Endodermal cell (in vitro differentiated cells): ENCODE data around the gene VCP. TPM values are rescaled to one million over a fixed set of nuclear protein-coding genes. Genes with fewer than 3 reads are reported as not detected.

ENCODE experiments used
- DNase-seq: peaks from one replicate; pipeline ENCODE4 v3.0.0-alpha.2; 2017
- H3K27ac ChIP-seq: 2 replicates; pipeline ENCODE4 v1.5.1; 2013; ENCODE audit warnings: mild to moderate bottlenecking, low read depth, low read length, moderate library complexity
- H3K27me3 ChIP-seq: 2 replicates; pipeline ENCODE4 v1.6.1; 2013; ENCODE audit warnings: mild to moderate bottlenecking, low read length, moderate library complexity; ENCODE audit not compliant: insufficient read depth, control insufficient read depth, poor library complexity, severe bottlenecking
- H3K36me3 ChIP-seq: 2 replicates; pipeline ENCODE4 v1.7.0; 2013; ENCODE audit warnings: mild to moderate bottlenecking, low read length, moderate library complexity; ENCODE audit not compliant: control insufficient read depth, insufficient read depth
- H3K4me1 ChIP-seq: one replicate; pipeline ENCODE4 v1.7.0; 2013; ENCODE audit warnings: low read length; ENCODE audit not compliant: control insufficient read depth, insufficient read depth
- H3K4me3 ChIP-seq: 2 replicates; pipeline ENCODE4 v1.5.1; 2013; ENCODE audit warnings: mild to moderate bottlenecking, low read length, moderate library complexity
- H3K9ac ChIP-seq: 2 replicates; pipeline ENCODE4 v1.6.1; 2013; ENCODE audit warnings: mild to moderate bottlenecking, low read length, moderate library complexity; ENCODE audit not compliant: poor library complexity, severe bottlenecking; ENCODE audit errors: extremely low read depth
- H3K9me3 ChIP-seq: 2 replicates; pipeline ENCODE4 v1.6.1; 2013; ENCODE audit warnings: mild to moderate bottlenecking, low read length, moderate library complexity; ENCODE audit not compliant: control insufficient read depth
- H3K27ac Mint-ChIP-seq: 2 replicates; pipeline ENCODE4 v1.8.0; 2020; ENCODE audit warnings: mixed read lengths
- H3K27me3 Mint-ChIP-seq: 2 replicates; pipeline ENCODE4 v1.8.0; 2021; ENCODE audit warnings: mild to moderate bottlenecking, mixed read lengths; ENCODE audit not compliant: insufficient read depth
- H3K36me3 Mint-ChIP-seq: 2 replicates; pipeline ENCODE4 v1.8.0; 2020; ENCODE audit warnings: low read depth, mixed read lengths
- H3K4me1 Mint-ChIP-seq: 2 replicates; pipeline ENCODE4 v1.8.0; 2020; ENCODE audit warnings: mixed read lengths
- H3K4me3 Mint-ChIP-seq: 2 replicates; pipeline ENCODE4 v1.8.0; 2020; ENCODE audit warnings: mild to moderate bottlenecking, moderate library complexity, mixed read lengths
- H3K9me3 Mint-ChIP-seq: 2 replicates; pipeline ENCODE4 v1.8.0; 2020; ENCODE audit warnings: mild to moderate bottlenecking, mixed read lengths
- WGBS, 2 experiments: methylation state at CpG; one replicate each; pipeline versions ENCODE4 v1.1.5 to v1.1.7; 2013; ENCODE audit warnings: missing lambda C conversion rate in 2 of 2, mixed read lengths in 1 of 2; ENCODE audit not compliant: insufficient coverage in 1 of 2, insufficient read length in 1 of 2; 5-methylcytosine and 5-hydroxymethylcytosine counted together
- total RNA-seq, 2 donors: library from RNA; stranded (reverse); fragmentation: NEBNext Ultra II Directional in 1 of 2; extraction: Animal tissue kit (Norgen Biotek cat#: 25700) in 1 of 2; gene quantifications; 2 replicates in 1 of 2; 3 replicates in 1 of 2; pipeline ENCODE4 v1.2.1, GENCODE V29; 2021
- TF ChIP-seq, protein P1 (sequence below): fragments of 200-600 bp; sonication (generic); conservative IDR thresholded peaks from 2 replicates; pipeline ENCODE4 v1.5.0; 2021; ENCODE audit warnings: antibody characterized with exemption, mild to moderate bottlenecking

The VCP gene
- total RNA-seq, 2 donors from 2014 or later: 497 to 510 TPM

DNA sequence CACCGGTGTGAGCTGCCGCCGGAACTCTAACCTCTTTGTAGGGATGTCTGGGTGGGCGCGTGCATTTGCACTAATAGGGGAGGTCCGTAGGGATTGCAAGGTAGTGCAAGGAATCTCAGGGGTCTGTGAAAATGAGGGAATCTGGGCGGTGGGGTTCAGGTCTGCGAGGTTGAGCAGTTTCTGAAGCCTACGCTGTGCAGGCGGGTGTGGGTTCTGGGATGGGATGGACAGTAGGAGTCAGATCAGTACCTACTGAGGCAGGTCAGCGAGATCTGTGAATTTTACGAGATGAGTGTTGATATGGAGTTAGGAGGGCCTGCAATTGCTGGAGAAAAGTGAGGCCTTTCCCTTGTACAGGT lies 44.1 kb upstream of the VCP start:
- peak overlapping the region; percentile 64 for H3K9ac ChIP-seq

DNA sequence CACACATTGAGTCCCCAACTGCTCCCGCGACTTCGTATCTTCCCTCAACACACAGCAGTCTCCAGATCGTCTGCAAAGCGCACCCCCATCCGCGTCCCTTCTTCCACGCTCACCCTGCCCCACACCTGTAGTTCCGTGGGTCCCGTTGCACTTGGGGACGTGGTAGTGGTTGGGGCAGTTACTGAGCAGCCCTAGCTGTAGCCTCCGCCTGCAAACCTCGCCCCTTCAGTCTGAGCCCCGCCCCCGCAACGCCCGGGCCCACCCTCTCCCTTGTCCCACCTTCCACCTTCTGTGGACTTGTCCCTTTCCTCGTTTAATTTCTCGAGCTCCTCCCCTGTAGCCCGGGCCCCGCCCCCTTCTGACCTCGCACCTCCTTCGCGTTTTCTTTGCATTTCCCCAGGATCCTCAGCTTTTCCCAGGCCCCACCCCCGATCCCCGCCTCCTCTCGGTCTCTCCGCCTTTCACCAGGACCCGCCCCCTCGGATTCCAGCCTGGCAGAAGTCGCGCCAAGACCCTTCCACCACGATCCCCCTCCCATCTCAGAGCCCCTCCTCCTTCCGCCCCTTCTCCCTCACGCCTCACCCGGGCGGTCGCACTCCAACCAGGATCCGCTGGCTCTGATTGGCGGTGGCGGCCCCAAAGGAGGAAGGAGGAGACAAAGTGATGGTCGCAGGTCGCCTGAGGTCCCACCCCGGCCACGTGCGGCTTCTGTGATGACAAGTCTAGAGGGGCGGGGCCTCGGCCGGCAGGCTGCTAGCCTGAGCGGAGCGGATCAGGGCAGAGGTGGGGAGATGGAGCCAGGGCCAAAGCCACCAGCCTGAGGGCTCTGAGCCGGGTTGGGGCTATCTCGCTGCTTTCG lies 43.5 kb upstream of the VCP start, which contains the start of gene ATOSB:
Gene ATOSB (minus strand): TSS at position 183 of the 859 bp plus-strand sequence. CDS start 7,588 bp downstream, outside the sequence.
- Histone ChIP-seq H3K36me3 (no peaks in the 10 kb centered on the region), H3K27me3 (no peaks in the 10 kb centered on the region), H3K9ac (peak within 1 kb of the TSS; percentile 75), H3K27ac (peak within 1 kb of the TSS; percentile 96), H3K4me3 (peak within 1 kb of the TSS; percentile 96), H3K4me1 (peaks cover 7% of the 10 kb centered on the region), H3K9me3 (no peaks in the 10 kb centered on the region)
- Mint-ChIP-seq H3K9me3 (no peaks in the 10 kb centered on the region), H3K27ac (peak within 1 kb of the TSS; percentile 93), H3K4me3 (peak within 1 kb of the TSS; percentile 76), H3K27me3 (no peaks in the 10 kb centered on the region), H3K4me1 (peaks cover 32% of the 10 kb centered on the region), H3K36me3 (peaks cover 4% of the 10 kb centered on the region)
- 0% methylated on average over 11 to 54 of the region's 54 CpGs for WGBS, 2 experiments
- DNase-seq: peak; percentile 100
- TF ChIP-seq, protein P1, sequence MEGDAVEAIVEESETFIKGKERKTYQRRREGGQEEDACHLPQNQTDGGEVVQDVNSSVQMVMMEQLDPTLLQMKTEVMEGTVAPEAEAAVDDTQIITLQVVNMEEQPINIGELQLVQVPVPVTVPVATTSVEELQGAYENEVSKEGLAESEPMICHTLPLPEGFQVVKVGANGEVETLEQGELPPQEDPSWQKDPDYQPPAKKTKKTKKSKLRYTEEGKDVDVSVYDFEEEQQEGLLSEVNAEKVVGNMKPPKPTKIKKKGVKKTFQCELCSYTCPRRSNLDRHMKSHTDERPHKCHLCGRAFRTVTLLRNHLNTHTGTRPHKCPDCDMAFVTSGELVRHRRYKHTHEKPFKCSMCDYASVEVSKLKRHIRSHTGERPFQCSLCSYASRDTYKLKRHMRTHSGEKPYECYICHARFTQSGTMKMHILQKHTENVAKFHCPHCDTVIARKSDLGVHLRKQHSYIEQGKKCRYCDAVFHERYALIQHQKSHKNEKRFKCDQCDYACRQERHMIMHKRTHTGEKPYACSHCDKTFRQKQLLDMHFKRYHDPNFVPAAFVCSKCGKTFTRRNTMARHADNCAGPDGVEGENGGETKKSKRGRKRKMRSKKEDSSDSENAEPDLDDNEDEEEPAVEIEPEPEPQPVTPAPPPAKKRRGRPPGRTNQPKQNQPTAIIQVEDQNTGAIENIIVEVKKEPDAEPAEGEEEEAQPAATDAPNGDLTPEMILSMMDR: no peak

More for the DNA sequence above, 44.1 kb upstream of the VCP start:
- peak overlapping the region; percentile 87 for H3K4me3 ChIP-seq
- no peaks in the 10 kb centered on the region for H3K27me3 ChIP-seq
- H3K36me3 ChIP-seq: no peaks in the 10 kb centered on the region
- H3K36me3 Mint-ChIP-seq: peaks cover 4% of the 10 kb centered on the region
- peak overlapping the region; percentile 81 for H3K27ac ChIP-seq
- H3K4me3 Mint-ChIP-seq: peak overlapping the region; percentile 76
- DNase-seq: no peak
- no peaks in the 10 kb centered on the region for H3K9me3 Mint-ChIP-seq
- no peaks in the 10 kb centered on the region for H3K27me3 Mint-ChIP-seq
- no peaks in the 10 kb centered on the region for H3K9me3 ChIP-seq
- peaks cover 7% of the 10 kb centered on the region for H3K4me1 ChIP-seq
- 1 to 8% methylated on average over 6 to 12 of the region's 12 CpGs for WGBS, 2 experiments
- peaks cover 30% of the 10 kb centered on the region for H3K4me1 Mint-ChIP-seq
- TF ChIP-seq, protein P1: no peak
- peak overlapping the region; percentile 91 for H3K27ac Mint-ChIP-seq

DNA sequence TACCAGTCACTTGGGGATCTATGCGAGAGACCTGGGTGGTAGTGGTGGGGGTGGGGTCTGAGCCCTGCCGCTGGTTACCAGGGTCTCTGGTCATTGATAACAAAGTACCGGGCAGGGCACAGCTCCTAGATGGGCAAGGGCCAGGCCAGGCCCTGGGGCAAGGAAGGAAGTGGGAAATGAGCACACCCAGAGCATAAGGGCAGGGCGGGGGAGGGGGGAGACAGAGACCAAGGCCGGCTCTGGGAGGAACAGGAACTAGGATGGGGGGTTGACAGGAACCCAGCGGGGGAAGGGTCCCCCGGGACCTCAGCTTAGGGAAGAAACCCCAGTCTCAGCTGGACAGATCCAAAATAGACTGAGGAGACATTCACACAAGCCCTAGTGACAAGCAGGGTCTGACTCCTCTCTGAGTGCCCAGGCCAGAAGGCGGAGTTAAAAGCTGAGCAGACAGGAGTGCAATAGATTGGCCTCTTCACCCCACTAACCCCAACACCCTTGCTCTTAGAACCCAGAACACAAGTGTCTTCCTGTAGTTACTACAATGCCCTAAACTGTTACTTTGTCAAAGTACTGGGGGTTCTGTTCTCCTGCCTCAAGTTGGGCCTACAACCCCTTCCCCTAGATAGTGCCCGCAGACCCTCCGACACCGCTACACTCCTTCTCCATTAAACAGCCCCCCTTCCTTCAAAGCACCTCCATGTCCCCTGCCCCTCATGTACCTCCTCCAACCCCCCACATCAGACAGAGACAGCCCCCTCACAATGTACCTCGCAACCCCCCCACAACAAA lies 42.6 kb upstream of the VCP start:
- H3K4me3 ChIP-seq: peak overlapping the region; percentile 96
- Mint-ChIP-seq H3K27me3 (no peaks in the 10 kb centered on the region), H3K36me3 (peaks cover 4% of the 10 kb centered on the region), H3K4me3 (peak overlapping the region; percentile 76), H3K27ac (peak overlapping the region; percentile 93), H3K4me1 (peaks cover 40% of the 10 kb centered on the region), H3K9me3 (no peaks in the 10 kb centered on the region)
- peak overlapping the region; percentile 96 for H3K27ac ChIP-seq
- no peaks in the 10 kb centered on the region for H3K36me3 ChIP-seq
- peak; percentile 71 for DNase-seq
- H3K9me3 ChIP-seq: no peaks in the 10 kb centered on the region
- TF ChIP-seq, protein P1: no peak
- peaks cover 7% of the 10 kb centered on the region for H3K4me1 ChIP-seq
- H3K27me3 ChIP-seq: no peaks in the 10 kb centered on the region
- H3K9ac ChIP-seq: peak overlapping the region; percentile 75
- 32 to 83% methylated on average over 1 to 11 of the region's 12 CpGs for WGBS, 2 experiments
